Spinal cord (tissue), 10 donors: ENCODE results near the gene CACNA1D. TPM values are rescaled to one million over a fixed set of nuclear protein-coding genes. Genes with fewer than 3 reads are reported as not detected.

Source experiments
- DNase-seq, 6 donors: peaks; one replicate each; pipeline versions ENCODE4 v3.0.0 to v3.0.0-alpha.2; 2013 to 2015; ENCODE audit warnings: low spot score in 6 of 6, low read depth in 4 of 6
- H3K27ac ChIP-seq: one replicate; pipeline ENCODE4 v1.5.1; 2013; ENCODE audit warnings: low read depth, low read length, control low read depth
- H3K27me3 ChIP-seq: one replicate; pipeline ENCODE4 v1.6.1; 2013; ENCODE audit warnings: low read length; ENCODE audit not compliant: control insufficient read depth, insufficient read depth
- H3K36me3 ChIP-seq: one replicate; pipeline ENCODE4 v1.6.1; 2013; ENCODE audit warnings: low read length; ENCODE audit not compliant: control insufficient read depth, insufficient read depth
- H3K4me1 ChIP-seq: one replicate; pipeline ENCODE4 v1.6.1; 2013; ENCODE audit warnings: low read length; ENCODE audit not compliant: control insufficient read depth, insufficient read depth
- H3K4me3 ChIP-seq: one replicate; pipeline ENCODE4 v1.5.1; 2013; ENCODE audit warnings: low read depth, low read length, control low read depth
- H3K9me3 ChIP-seq: one replicate; pipeline ENCODE4 v1.6.1; 2013; ENCODE audit warnings: low read length; ENCODE audit not compliant: control insufficient read depth, insufficient read depth
- WGBS: methylation state at CpG from one replicate; pipeline ENCODE4 v1.1.5; 2013; ENCODE audit warnings: missing lambda C conversion rate; ENCODE audit not compliant: insufficient coverage; 5-methylcytosine and 5-hydroxymethylcytosine counted together
- polyA plus RNA-seq, 2 donors: library from polyadenylated mRNA; unstranded; fragments of 120-200 nt; gene quantifications; one replicate each; pipeline ENCODE4 v1.2.1, GENCODE V29; 2013; ENCODE audit not compliant: insufficient read length in 2 of 2
- total RNA-seq, 2 donors: library from RNA; depleted of rRNA in 1 of 2; stranded (reverse); fragments of 120-200 nt in 1 of 2; fragments of >200 nt in 1 of 2; gene quantifications; one replicate each; pipeline versions ENCODE4 v1.2.3 to v1.2.4, GENCODE V29; 2013 to 2014
- donor health status: healthy.

The CACNA1D gene
- total and polyA plus RNA-seq, 4 donors, result 14.1 to 37.5 (median 24.4) TPM

DNA sequence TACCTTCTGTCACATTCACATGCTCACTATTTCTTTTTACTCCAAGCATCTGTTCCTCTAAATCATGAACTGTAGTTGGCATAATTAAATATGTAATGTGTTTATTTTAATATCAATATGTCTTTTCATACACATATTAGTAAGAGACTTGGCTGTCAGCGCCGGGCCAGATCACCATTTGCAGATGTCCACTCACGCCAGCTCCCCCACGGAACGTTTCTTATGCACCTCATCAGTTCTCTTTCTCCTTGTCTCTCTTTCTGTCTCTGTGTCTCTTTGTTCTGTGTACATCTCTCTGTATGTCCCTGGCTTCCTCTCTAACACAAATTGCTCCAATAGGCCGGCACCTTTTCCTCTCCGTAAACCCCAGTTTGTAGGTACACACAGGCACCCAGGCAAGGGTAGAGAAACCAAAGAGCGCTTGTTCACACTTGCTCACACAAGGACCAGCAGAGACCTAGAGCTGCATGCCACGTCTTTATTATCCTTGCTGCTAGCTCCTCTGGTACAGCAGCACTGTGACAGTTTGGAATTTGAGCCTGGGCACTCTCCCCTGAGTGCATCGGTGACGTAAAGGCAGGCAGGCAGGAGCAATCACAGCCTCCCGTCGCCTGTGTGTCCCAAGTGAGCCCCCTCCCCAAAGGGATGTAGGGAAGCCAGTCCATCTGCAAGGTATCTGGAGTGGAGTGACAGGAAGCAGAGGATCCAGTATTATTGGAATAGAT, 40.4 kb downstream of the CACNA1D start:
- H3K36me3 ChIP-seq, result peaks cover 4% of the 10 kb centered on the region
- no peaks in the 10 kb centered on the region for H3K27me3 ChIP-seq
- 61% methylated on average over 13 of the region's 13 CpGs for WGBS
- H3K27ac ChIP-seq, result no peak overlapping the region
- peaks cover 9% of the 10 kb centered on the region for H3K4me1 ChIP-seq
- no peak overlapping the region for H3K4me3 ChIP-seq
- peak in 2 of 6 donors; percentile 17 to 50 for DNase-seq
- H3K9me3 ChIP-seq, result no peaks in the 10 kb centered on the region

DNA sequence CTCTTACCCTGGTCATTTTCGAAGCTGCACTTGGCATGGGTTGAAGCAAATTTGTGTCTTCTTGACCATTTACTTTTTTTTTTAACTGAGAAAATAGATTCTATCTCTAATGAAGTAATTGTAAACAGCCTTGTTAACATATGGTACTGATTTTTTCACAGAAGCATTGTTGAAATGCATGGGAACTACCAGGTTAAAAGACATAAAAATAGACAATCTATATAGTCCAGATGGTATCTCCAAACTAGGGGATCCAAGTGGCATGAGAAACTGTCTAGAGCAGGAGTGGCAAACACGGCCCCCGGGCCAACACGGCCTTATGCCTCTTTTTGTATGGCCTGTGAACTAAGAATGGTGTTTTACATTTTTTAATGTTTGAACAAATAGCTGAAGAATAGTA, 41.9 kb downstream of the CACNA1D start:
- no peak for DNase-seq
- H3K9me3 ChIP-seq, result no peaks in the 10 kb centered on the region
- H3K27ac ChIP-seq, result no peak overlapping the region
- H3K27me3 ChIP-seq, result no peaks in the 10 kb centered on the region
- H3K4me1 ChIP-seq, result peaks cover 9% of the 10 kb centered on the region
- peaks cover 4% of the 10 kb centered on the region for H3K36me3 ChIP-seq
- no CpG with 5 or more reads among the region's 4 CpGs for WGBS
- H3K4me3 ChIP-seq, result no peak overlapping the region

DNA sequence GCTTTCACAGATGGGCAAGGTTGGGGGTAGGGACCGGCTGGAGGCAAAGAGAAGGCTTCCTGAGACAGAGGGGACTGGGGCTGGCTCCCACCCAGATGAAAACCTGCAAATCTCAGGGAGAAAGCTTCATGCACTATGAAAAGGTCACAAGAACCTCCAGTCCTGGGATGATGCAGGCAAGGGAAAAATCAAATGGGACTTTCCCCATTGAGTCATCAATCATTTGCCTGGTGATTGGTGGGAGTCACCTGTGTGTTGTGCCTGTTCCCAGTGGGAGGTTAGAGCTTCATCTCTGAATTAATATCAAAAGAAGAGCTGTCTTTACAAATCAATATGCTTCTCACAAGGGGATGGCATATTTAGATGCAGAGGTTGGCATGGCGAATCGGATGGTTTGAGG, 49.9 kb downstream of the CACNA1D start:
- no peak for DNase-seq
- WGBS, result 95% methylated on average over 3 of the region's 3 CpGs
- peaks cover 7% of the 10 kb centered on the region for H3K4me1 ChIP-seq
- H3K27ac ChIP-seq, result no peak overlapping the region
- H3K4me3 ChIP-seq, result no peak overlapping the region
- H3K9me3 ChIP-seq, result no peaks in the 10 kb centered on the region
- H3K36me3 ChIP-seq, result no peaks in the 10 kb centered on the region
- no peaks in the 10 kb centered on the region for H3K27me3 ChIP-seq

DNA sequence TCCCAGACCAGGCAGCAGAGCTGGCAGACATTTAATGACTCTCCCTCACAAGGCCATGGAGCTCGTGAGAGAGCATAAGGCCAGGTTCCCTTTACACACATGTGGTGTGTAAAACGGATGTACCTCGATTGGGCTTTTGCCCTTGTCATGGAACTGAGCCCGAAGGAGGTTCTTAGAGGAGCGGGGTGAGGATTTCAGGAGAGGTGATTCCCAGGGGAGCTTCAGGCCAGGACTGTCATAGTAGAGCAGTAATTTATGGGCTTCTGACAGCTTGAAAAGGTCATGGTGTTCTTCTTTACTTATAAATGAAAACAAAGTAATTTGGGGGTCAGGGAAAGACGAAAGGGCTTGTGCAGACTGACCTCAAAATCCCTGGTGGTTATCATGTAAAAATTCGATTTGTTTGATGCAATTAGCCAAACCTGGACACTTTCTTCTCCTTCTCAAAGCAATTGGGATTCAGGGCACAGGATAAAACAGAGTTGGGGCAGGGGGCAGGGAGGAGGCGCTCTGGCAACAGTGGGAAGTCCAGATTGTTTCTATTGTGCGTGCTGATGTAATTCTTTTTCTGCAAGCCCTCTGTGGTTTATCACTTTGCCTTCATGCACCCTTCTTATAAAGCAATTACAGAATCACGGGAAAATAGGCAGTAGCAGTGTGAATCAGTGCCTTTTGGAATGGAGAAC, 51.0 kb downstream of the CACNA1D start:
- WGBS, result 58% methylated on average over 6 of the region's 10 CpGs
- H3K36me3 ChIP-seq, result no peaks in the 10 kb centered on the region
- no peaks in the 10 kb centered on the region for H3K27me3 ChIP-seq
- DNase-seq, result peak in 1 of 6 donors; percentile 47
- H3K4me3 ChIP-seq, result no peak overlapping the region
- no peak overlapping the region for H3K27ac ChIP-seq
- H3K4me1 ChIP-seq, result peaks cover 11% of the 10 kb centered on the region
- no peaks in the 10 kb centered on the region for H3K9me3 ChIP-seq

DNA sequence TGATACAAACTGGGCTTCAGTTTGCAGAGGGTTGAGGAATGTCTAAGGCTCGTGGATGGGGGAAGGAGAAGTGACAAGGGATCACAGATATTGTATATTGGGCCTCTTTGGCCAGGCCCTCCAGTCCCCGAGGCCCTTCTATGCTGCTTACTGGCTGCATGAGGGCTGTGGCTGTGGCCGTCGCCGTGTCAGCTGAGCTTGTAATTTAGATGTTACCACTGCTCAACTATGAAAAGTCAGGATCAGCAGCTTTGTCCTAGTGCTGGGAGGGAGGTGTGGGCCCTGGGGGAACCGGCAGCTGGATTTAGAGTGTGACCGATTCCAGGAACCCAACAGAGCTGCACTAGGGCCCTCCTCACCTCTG, 51.6 kb downstream of the CACNA1D start:
- H3K4me3 ChIP-seq, result no peak overlapping the region
- no peaks in the 10 kb centered on the region for H3K36me3 ChIP-seq
- WGBS, result 34% methylated on average over 7 of the region's 7 CpGs
- H3K4me1 ChIP-seq, result peaks cover 11% of the 10 kb centered on the region
- no peak overlapping the region for H3K27ac ChIP-seq
- no peak for DNase-seq
- H3K9me3 ChIP-seq, result no peaks in the 10 kb centered on the region
- H3K27me3 ChIP-seq, result no peaks in the 10 kb centered on the region

DNA sequence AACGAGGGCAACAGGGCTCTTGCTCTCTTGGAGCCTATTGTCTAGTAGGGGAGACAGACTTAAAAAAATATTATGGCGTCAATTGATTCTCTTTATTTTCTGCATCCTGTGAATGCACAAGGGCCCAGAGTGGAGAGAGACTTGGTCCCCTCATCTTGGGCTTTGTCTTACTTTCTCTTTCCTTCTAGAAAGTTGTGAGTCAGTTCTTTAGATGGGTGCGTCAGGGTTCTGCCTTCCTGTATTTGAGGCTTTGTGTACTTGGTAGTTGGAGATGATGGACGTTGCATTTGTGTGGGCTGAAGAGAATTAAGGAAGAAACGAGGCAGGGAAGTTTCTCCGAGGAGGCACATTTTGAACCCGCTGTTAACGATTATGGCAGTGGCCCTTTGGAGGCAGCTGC, 52.9 kb downstream of the CACNA1D start:
- no peaks in the 10 kb centered on the region for H3K27me3 ChIP-seq
- no peaks in the 10 kb centered on the region for H3K9me3 ChIP-seq
- no peak overlapping the region for H3K4me3 ChIP-seq
- H3K27ac ChIP-seq, result no peak overlapping the region
- H3K4me1 ChIP-seq, result peaks cover 11% of the 10 kb centered on the region
- DNase-seq, result no peak
- 76% methylated on average over 8 of the region's 8 CpGs for WGBS
- no peaks in the 10 kb centered on the region for H3K36me3 ChIP-seq

DNA sequence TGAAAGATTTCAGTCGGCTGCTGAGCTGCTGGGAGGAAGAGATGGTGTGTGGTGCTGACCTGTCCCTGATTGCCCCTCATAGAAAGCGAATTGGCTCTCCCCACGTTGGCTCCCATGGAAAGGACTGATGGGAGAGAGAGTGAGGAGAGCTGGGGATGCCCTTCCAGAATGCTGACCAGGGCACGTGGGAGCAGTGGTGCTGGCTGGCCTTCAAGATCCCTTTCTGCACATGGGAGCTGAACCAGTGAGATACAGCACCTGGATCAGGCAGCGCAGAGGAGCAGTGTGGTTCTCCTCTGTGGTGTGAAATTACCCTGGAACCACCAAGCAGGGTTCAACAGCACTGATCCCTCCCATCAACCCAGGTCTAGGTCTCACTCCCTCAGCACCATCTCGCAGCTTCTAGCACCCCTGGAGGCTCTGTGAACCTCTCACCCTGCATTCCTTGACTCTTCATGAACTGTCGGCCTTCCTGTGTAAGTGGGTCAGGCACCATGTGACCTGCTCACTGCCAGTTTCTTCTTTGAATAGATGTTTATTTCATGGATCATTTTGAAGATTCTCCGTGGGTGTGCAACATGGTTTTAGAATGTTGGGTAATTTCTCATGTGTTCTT, 55.7 kb downstream of the CACNA1D start:
- Histone ChIP-seq H3K36me3 (no peaks in the 10 kb centered on the region), H3K27me3 (no peaks in the 10 kb centered on the region), H3K27ac (no peak overlapping the region), H3K4me1 (peaks cover 11% of the 10 kb centered on the region), H3K9me3 (no peaks in the 10 kb centered on the region), H3K4me3 (no peak overlapping the region)
- DNase-seq, result no peak
- WGBS, result 86% methylated on average over 5 of the region's 8 CpGs

DNA sequence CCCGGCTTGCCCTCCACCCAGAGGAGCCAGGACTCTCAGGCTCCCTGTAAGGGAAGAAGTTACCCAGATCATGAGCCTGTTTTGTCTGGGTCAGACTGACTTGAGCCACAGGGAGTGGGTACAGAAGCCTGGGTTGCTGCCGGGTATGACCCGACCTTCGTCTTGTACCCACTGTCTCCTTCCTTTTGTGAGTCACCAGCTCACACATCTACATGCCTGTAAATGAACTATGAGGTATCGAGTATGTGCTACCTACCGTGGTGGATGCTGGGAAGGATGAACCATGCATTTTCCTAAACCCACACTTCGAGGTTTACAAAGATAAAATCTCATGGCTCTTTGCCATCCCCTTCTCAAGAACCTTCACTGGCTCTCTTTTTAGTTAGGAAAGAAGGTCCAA, 56.9 kb downstream of the CACNA1D start:
- no peak for DNase-seq
- WGBS, result 100% methylated on average over 4 of the region's 7 CpGs
- no peaks in the 10 kb centered on the region for H3K9me3 ChIP-seq
- no peak overlapping the region for H3K4me3 ChIP-seq
- peaks cover 4% of the 10 kb centered on the region for H3K4me1 ChIP-seq
- H3K27ac ChIP-seq, result no peak overlapping the region
- H3K36me3 ChIP-seq, result no peaks in the 10 kb centered on the region
- no peaks in the 10 kb centered on the region for H3K27me3 ChIP-seq

DNA sequence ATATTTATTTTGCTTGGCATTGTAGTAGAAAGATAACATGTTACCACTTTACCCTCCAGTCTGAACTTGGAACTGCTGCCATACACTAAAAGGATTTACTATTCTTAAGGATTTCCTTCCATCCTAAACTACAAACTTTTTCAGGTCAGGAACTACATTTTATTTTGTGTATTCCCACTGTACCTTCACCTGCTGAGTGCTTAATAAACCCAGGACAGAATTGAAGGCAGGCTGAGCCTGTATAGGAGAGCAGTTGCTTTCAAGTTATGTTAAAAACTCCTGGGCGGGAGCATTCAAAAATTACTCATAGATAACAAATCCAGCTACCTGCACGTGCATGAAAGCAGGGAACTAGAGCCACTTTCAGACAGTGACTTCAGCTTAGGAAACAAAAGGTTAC, 58.3 kb downstream of the CACNA1D start:
- no peak for DNase-seq
- Histone ChIP-seq H3K4me3 (no peak overlapping the region), H3K27ac (no peak overlapping the region), H3K4me1 (peaks cover 4% of the 10 kb centered on the region), H3K36me3 (no peaks in the 10 kb centered on the region), H3K9me3 (no peaks in the 10 kb centered on the region), H3K27me3 (no peaks in the 10 kb centered on the region)
- WGBS, result no CpG with 5 or more reads among the region's 2 CpGs

DNA sequence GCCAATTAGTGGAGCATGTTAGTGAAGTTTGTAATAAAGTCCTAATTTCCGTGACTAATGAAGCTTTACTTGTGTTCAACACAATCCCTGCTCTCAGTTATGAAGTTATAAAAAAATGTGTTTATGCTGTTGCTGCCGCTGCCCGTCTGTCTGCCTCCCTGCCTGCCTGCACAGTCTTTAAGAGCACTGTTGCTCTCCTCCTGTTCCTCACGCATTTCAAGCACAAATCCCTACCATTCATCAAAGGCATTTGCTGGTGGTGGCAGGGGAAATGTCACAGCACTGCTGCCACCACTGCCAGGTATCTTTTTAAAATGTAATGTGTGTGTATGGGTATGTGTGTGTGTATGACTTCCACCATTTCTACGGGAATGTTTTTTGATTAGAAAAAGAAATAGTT, 58.8 kb downstream of the CACNA1D start:
- no peak overlapping the region for H3K27ac ChIP-seq
- no peaks in the 10 kb centered on the region for H3K9me3 ChIP-seq
- H3K4me1 ChIP-seq, result peaks cover 4% of the 10 kb centered on the region
- no CpG with 5 or more reads among the region's 5 CpGs for WGBS
- no peaks in the 10 kb centered on the region for H3K36me3 ChIP-seq
- DNase-seq, result peak in 2 of 6 donors; percentile 26 to 61
- H3K4me3 ChIP-seq, result no peak overlapping the region
- H3K27me3 ChIP-seq, result no peaks in the 10 kb centered on the region
